ENCODE data around the gene ENTHD1. TPM values are rescaled to one million over a fixed set of nuclear protein-coding genes. Genes with fewer than 3 reads are reported as not detected.

The ENTHD1 gene
- total RNA-seq, 1 experiment from 2014 or later: not detected

- Mint-ChIP-seq H3K27me3 (ENCODE audit: insufficient read depth, unreplicated experiment) (peaks cover 28% of the 10 kb centered on the region), H3K36me3 (ENCODE audit: insufficient read depth, unreplicated experiment) (no peaks in the 10 kb centered on the region), H3K4me3 (ENCODE audit: unreplicated experiment) (no peak overlapping the region), H3K4me1 (ENCODE audit: low read depth, unreplicated experiment) (no peaks in the 10 kb centered on the region), H3K9me3 (ENCODE audit: unreplicated experiment) (no peaks in the 10 kb centered on the region), H3K27ac (ENCODE audit: unreplicated experiment) (no peak overlapping the region)
- POLR2A ChIA-PET: no interaction called here
- DNase-seq: no peak
- Histone ChIP-seq H3K4me1 (no peaks in the 10 kb centered on the region), H3K4me3 (ENCODE audit: low read depth, low read length) (no peak overlapping the region), H3K36me3 (ENCODE audit: control insufficient read depth, insufficient read depth, low read length) (no peaks in the 10 kb centered on the region), H3K9me3 (no peaks in the 10 kb centered on the region), H3K27me3 (replicated peaks; ENCODE audit: control insufficient read depth, insufficient read depth, low read length) (no peaks in the 10 kb centered on the region)
- intact Hi-C loops (cut with micrococcal nuclease; ENCODE audit: unreplicated experiment): no loop called here
- no TSS peak for BruUV-seq (replicated peaks)
- CTCF ChIA-PET: no interaction called here
- TF ChIP-seq CTCF (IDR thresholded peaks at IDR 0.05; ENCODE audit: insufficient read depth in 1 of 2, low read depth in 1 of 2, low read length in 1 of 2, severe bottlenecking in 1 of 2, unreplicated experiment in 1 of 2): no peak
Observed at GRCh38 chr22:39806109-39806508, 87.5 kb downstream of the ENTHD1 start.

- H3K4me1 Mint-ChIP-seq (ENCODE audit: low read depth, unreplicated experiment): no peaks in the 10 kb centered on the region
- no peaks in the 10 kb centered on the region for H3K4me1 ChIP-seq
- no peaks in the 10 kb centered on the region for H3K27me3 ChIP-seq (replicated peaks; ENCODE audit: control insufficient read depth, insufficient read depth, low read length)
- H3K36me3 Mint-ChIP-seq (ENCODE audit: insufficient read depth, unreplicated experiment): no peaks in the 10 kb centered on the region
- H3K9me3 Mint-ChIP-seq (ENCODE audit: unreplicated experiment): no peaks in the 10 kb centered on the region
- ChIA-PET CTCF (no interaction called here), POLR2A (no interaction called here)
- DNase-seq: no peak
- BruUV-seq (replicated peaks): no TSS peak
- no peak overlapping the region for H3K4me3 ChIP-seq (ENCODE audit: low read depth, low read length)
- no peak overlapping the region for H3K27ac Mint-ChIP-seq (ENCODE audit: unreplicated experiment)
- H3K9me3 ChIP-seq: no peaks in the 10 kb centered on the region
- intact Hi-C loops (cut with micrococcal nuclease; ENCODE audit: unreplicated experiment): no loop called here
- H3K27me3 Mint-ChIP-seq (ENCODE audit: insufficient read depth, unreplicated experiment): peaks cover 28% of the 10 kb centered on the region
- no peaks in the 10 kb centered on the region for H3K36me3 ChIP-seq (ENCODE audit: control insufficient read depth, insufficient read depth, low read length)
- TF ChIP-seq CTCF (IDR thresholded peaks at IDR 0.05; ENCODE audit: insufficient read depth in 1 of 2, low read depth in 1 of 2, low read length in 1 of 2, severe bottlenecking in 1 of 2, unreplicated experiment in 1 of 2): no peak
- no peak overlapping the region for H3K4me3 Mint-ChIP-seq (ENCODE audit: unreplicated experiment)
Observed at GRCh38 chr22:39805117-39805516, 88.4 kb downstream of the ENTHD1 start.

DNA sequence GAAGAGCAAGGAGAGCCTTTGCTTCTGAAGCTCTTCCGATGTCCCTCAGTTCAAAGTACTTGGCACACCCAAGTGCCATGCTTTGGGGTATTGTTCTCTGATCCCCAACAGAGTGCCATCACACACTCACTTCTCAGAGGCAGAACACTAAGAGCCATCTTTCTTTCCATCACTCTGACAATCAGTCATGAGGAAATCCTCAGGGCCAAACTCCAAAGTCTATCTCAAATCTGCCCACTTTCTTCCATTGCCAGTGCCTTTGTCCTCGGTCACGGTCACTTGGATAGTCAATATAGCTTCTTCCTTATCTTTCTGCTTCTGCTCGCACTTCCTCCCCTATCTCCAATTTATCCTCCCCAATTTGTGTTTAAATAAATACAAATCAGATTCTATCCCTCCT is 90.9 kb downstream of the ENTHD1 start:
- no peaks in the 10 kb centered on the region for H3K36me3 ChIP-seq (ENCODE audit: control insufficient read depth, insufficient read depth, low read length)
- no peak for TF ChIP-seq CTCF (IDR thresholded peaks at IDR 0.05; ENCODE audit: insufficient read depth in 1 of 2, low read depth in 1 of 2, low read length in 1 of 2, severe bottlenecking in 1 of 2, unreplicated experiment in 1 of 2)
- no TSS peak for BruUV-seq (replicated peaks)
- no peaks in the 10 kb centered on the region for H3K4me1 ChIP-seq
- POLR2A ChIA-PET: no interaction called here
- intact Hi-C loops (cut with micrococcal nuclease; ENCODE audit: unreplicated experiment): no loop called here
- no peak for DNase-seq
- Mint-ChIP-seq H3K36me3 (ENCODE audit: insufficient read depth, unreplicated experiment) (no peaks in the 10 kb centered on the region), H3K4me3 (ENCODE audit: unreplicated experiment) (no peak overlapping the region), H3K4me1 (ENCODE audit: low read depth, unreplicated experiment) (no peaks in the 10 kb centered on the region), H3K27ac (ENCODE audit: unreplicated experiment) (no peak overlapping the region), H3K9me3 (ENCODE audit: unreplicated experiment) (peaks cover 7% of the 10 kb centered on the region), H3K27me3 (ENCODE audit: insufficient read depth, unreplicated experiment) (peaks cover 25% of the 10 kb centered on the region)
- peaks cover 7% of the 10 kb centered on the region; the same call in 1 of the 2 replicates for H3K9me3 ChIP-seq
- CTCF ChIA-PET: no interaction called here
- H3K4me3 ChIP-seq (ENCODE audit: low read depth, low read length): no peak overlapping the region
- H3K27me3 ChIP-seq (replicated peaks; ENCODE audit: control insufficient read depth, insufficient read depth, low read length): no peaks in the 10 kb centered on the region

Data from Caco-2 (cell line).